ENCODE results near the gene EFNB3. TPM values are rescaled to one million over a fixed set of nuclear protein-coding genes. Genes with fewer than 3 reads are reported as not detected.

Gene EFNB3
- total RNA-seq, 1 experiment from 2014 or later, result 2.5 TPM

DNA sequence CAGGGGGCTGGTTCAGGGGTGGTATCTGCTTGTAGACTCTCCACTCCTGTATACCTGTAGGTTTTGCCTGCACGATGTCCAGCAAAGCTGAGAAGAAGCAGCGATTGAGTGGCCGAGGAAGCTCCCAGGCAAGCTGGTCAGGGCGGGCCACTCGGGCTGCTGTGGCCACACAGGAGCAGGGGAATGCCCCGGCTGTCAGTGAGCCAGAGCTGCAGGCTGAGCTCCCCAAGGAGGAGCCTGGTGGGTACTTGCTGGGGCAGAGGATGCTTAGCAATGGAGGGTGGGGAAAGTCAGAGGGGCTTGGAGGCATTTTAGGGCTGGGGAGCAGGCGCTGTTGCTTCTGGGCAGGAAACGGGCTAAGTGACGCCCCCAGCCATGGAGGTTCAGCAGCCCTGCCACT is 14.7 kb downstream of the EFNB3 start:
- intact Hi-C loops (cut with micrococcal nuclease; ENCODE audit: unreplicated experiment), result no loop called here
- ChIA-PET POLR2A (no interaction called here), CTCF (no interaction called here)
- Histone ChIP-seq H3K27me3 (ENCODE audit: control insufficient read depth, insufficient read depth, low read length) (no peaks in the 10 kb centered on the region), H3K4me1 (ENCODE audit: control insufficient read depth, insufficient read depth, low read length) (peaks cover 5% of the 10 kb centered on the region), H3K27ac (ENCODE audit: low read length) (no peak overlapping the region), H3K4me3 (ENCODE audit: low read depth in 2 of 2, low read length in 2 of 2) (no peak overlapping the region), H3K36me3 (ENCODE audit: control insufficient read depth, insufficient read depth, low read length) (no peaks in the 10 kb centered on the region), H3K9me3 (ENCODE audit: control insufficient read depth, insufficient read depth, low read depth, low read length) (no peaks in the 10 kb centered on the region)
- no TSS peak for BruUV-seq (replicated peaks)
- no peak for ATAC-seq
- in situ Hi-C loops (cut with HindIII; ENCODE audit: low pct_unique_long_range_greater_than_20kb, low sequenced_read_pairs), result no loop called here
- TF ChIP-seq SIN3A (IDR thresholded peaks at IDR 0.05; ENCODE audit: borderline replicate concordance, insufficient read depth, low read depth, low read length) (no peak), POLR2AphosphoS5 (IDR thresholded peaks at IDR 0.05; ENCODE audit: low read depth, low read length) (no peak), TCF7L2 (IDR thresholded peaks at IDR 0.05; ENCODE audit: low read depth, low read length) (no peak), REST (IDR thresholded peaks at IDR 0.05; ENCODE audit: insufficient read depth in 1 of 2, low read depth in 2 of 2, low read length in 1 of 2) (no peak)
- TF ChIP-seq, protein P1, sequence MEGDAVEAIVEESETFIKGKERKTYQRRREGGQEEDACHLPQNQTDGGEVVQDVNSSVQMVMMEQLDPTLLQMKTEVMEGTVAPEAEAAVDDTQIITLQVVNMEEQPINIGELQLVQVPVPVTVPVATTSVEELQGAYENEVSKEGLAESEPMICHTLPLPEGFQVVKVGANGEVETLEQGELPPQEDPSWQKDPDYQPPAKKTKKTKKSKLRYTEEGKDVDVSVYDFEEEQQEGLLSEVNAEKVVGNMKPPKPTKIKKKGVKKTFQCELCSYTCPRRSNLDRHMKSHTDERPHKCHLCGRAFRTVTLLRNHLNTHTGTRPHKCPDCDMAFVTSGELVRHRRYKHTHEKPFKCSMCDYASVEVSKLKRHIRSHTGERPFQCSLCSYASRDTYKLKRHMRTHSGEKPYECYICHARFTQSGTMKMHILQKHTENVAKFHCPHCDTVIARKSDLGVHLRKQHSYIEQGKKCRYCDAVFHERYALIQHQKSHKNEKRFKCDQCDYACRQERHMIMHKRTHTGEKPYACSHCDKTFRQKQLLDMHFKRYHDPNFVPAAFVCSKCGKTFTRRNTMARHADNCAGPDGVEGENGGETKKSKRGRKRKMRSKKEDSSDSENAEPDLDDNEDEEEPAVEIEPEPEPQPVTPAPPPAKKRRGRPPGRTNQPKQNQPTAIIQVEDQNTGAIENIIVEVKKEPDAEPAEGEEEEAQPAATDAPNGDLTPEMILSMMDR (IDR thresholded peaks at IDR 0.05), result no peak
- DNase-seq (ENCODE audit: low read depth, low spot score), result no peak

- Histone ChIP-seq H3K4me1 (ENCODE audit: control insufficient read depth, insufficient read depth, low read length) (peaks cover 5% of the 10 kb centered on the region), H3K4me3 (ENCODE audit: low read depth in 2 of 2, low read length in 2 of 2) (no peak overlapping the region), H3K36me3 (ENCODE audit: control insufficient read depth, insufficient read depth, low read length) (no peaks in the 10 kb centered on the region), H3K27me3 (ENCODE audit: control insufficient read depth, insufficient read depth, low read length) (no peaks in the 10 kb centered on the region), H3K27ac (ENCODE audit: low read length) (no peak overlapping the region), H3K9me3 (ENCODE audit: control insufficient read depth, insufficient read depth, low read depth, low read length) (no peaks in the 10 kb centered on the region)
- intact Hi-C loops (cut with micrococcal nuclease; ENCODE audit: unreplicated experiment) (no loop called here), in situ Hi-C loops (cut with HindIII; ENCODE audit: low pct_unique_long_range_greater_than_20kb, low sequenced_read_pairs) (no loop called here)
- BruUV-seq (replicated peaks), result no TSS peak
- DNase-seq (ENCODE audit: low read depth, low spot score) (no peak), ATAC-seq (no peak)
- ChIA-PET CTCF (no interaction called here), POLR2A (no interaction called here)
- TF ChIP-seq POLR2AphosphoS5 (IDR thresholded peaks at IDR 0.05; ENCODE audit: low read depth, low read length) (no peak), SIN3A (IDR thresholded peaks at IDR 0.05; ENCODE audit: borderline replicate concordance, insufficient read depth, low read depth, low read length) (no peak), TCF7L2 (IDR thresholded peaks at IDR 0.05; ENCODE audit: low read depth, low read length) (no peak), REST (IDR thresholded peaks at IDR 0.05; ENCODE audit: insufficient read depth in 1 of 2, low read depth in 2 of 2, low read length in 1 of 2) (no peak)
- TF ChIP-seq, protein P1 (IDR thresholded peaks at IDR 0.05), result no peak
Measured at GRCh38 chr17:7720125-7720524, 15.1 kb downstream of the EFNB3 start.

All from Panc1 (cell line).